ENCODE data around the gene YIF1A. TPM values are rescaled to one million over a fixed set of nuclear protein-coding genes. Genes with fewer than 3 reads are reported as not detected.

Gene YIF1A
- total RNA-seq, 6 donors from 2014 or later = 25.1 to 107 (median 68.2) TPM

GRCh38 chr11:66265531-66266377 is 23.2 kb downstream of the YIF1A start:
- DNase-seq = peak in 1 of 2 donors; percentile 86
- 94 to 98% methylated on average over 9 to 26 of the region's 26 CpGs for WGBS, 2 donors
- Histone ChIP-seq H3K4me3 (no peak overlapping the region), H3K27ac (no peak overlapping the region), H3K36me3 (peaks cover 0 to 49% (median 25%) of the 10 kb centered on the region in 4 donors), H3K9me3 (no peaks in the 10 kb centered on the region), H3K27me3 (no peaks in the 10 kb centered on the region), H3K4me1 (peaks cover 22 to 28% (median 25%) of the 10 kb centered on the region in 4 donors)
- ATAC-seq (ENCODE audit: low FRiP score in 2 of 2) = no peak
- no peak for TF ChIP-seq EP300 (IDR thresholded peaks at IDR 0.05)
- TF ChIP-seq POLR2AphosphoS5 (IDR thresholded peaks at IDR 0.05) = no peak
- TF ChIP-seq, protein P1, sequence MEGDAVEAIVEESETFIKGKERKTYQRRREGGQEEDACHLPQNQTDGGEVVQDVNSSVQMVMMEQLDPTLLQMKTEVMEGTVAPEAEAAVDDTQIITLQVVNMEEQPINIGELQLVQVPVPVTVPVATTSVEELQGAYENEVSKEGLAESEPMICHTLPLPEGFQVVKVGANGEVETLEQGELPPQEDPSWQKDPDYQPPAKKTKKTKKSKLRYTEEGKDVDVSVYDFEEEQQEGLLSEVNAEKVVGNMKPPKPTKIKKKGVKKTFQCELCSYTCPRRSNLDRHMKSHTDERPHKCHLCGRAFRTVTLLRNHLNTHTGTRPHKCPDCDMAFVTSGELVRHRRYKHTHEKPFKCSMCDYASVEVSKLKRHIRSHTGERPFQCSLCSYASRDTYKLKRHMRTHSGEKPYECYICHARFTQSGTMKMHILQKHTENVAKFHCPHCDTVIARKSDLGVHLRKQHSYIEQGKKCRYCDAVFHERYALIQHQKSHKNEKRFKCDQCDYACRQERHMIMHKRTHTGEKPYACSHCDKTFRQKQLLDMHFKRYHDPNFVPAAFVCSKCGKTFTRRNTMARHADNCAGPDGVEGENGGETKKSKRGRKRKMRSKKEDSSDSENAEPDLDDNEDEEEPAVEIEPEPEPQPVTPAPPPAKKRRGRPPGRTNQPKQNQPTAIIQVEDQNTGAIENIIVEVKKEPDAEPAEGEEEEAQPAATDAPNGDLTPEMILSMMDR (IDR thresholded peaks at IDR 0.05) = no peak
- no peak for TF ChIP-seq POLR2A (IDR thresholded peaks at IDR 0.05)

- 80 to 87% methylated on average over 3 to 9 of the region's 12 CpGs for WGBS, 2 donors
- DNase-seq = no peak
- ATAC-seq (ENCODE audit: low FRiP score in 2 of 2) = no peak
- Histone ChIP-seq H3K4me3 (no peak overlapping the region), H3K4me1 (peaks cover 14 to 20% (median 17%) of the 10 kb centered on the region in 4 donors), H3K27me3 (no peaks in the 10 kb centered on the region), H3K36me3 (peaks cover 0 to 52% (median 29%) of the 10 kb centered on the region in 4 donors), H3K27ac (no peak overlapping the region), H3K9me3 (no peaks in the 10 kb centered on the region)
- TF ChIP-seq POLR2A (IDR thresholded peaks at IDR 0.05) (no peak), EP300 (IDR thresholded peaks at IDR 0.05) (no peak), POLR2AphosphoS5 (IDR thresholded peaks at IDR 0.05) (no peak)
- TF ChIP-seq, protein P1 (IDR thresholded peaks at IDR 0.05) = peak in 2 of 6 experiments; percentile 4 to 31
Observed at GRCh38 chr11:66264914-66265313, 24.0 kb downstream of the YIF1A start.

DNA sequence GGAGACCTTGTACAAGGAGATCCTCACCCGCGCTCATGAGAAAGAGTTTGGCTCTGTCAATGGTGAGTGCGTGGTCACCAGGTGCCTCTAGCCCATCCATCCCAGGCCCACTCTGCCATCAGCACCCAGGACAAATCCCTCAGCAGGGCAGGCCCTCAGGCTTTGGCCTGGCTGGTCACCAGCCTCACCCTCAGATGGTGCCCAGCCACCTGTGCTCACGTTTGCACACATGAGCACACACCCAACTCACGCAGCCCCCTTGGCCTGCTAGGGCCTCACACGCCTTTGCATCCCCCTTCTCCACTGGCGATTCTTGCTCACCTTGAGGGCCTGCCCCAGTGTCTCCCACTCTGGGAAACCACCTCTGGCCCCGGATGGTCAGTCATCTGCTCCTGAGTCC is 24.6 kb downstream of the YIF1A start:
- 88 to 97% methylated on average over 7 to 8 of the region's 8 CpGs for WGBS, 2 donors
- no peak for DNase-seq
- no peaks in the 10 kb centered on the region for H3K27me3 ChIP-seq

GRCh38 chr11:66263785-66264184 is 25.2 kb downstream of the YIF1A start:
- peaks cover 11 to 14% (median 13%) of the 10 kb centered on the region in 4 donors for H3K4me1 ChIP-seq
- whole genome bisulfite sequencing, 2 donors = 92 to 95% methylated on average over 9 to 10 of the region's 10 CpGs
- TF ChIP-seq POLR2A (IDR thresholded peaks at IDR 0.05) (no peak), POLR2AphosphoS5 (IDR thresholded peaks at IDR 0.05) (no peak)
- H3K9me3 ChIP-seq = no peaks in the 10 kb centered on the region
- no peak overlapping the region for H3K27ac ChIP-seq
- ATAC-seq (ENCODE audit: low FRiP score in 2 of 2) (no peak), DNase-seq (no peak)
- H3K36me3 ChIP-seq = peaks cover 0 to 60% (median 29%) of the 10 kb centered on the region in 4 donors
- H3K27me3 ChIP-seq = no peaks in the 10 kb centered on the region
- no peak overlapping the region for H3K4me3 ChIP-seq

More for the DNA sequence above, 24.6 kb downstream of the YIF1A start:
- Histone ChIP-seq H3K4me1 (peaks cover 9 to 14% (median 12%) of the 10 kb centered on the region in 4 donors), H3K27ac (no peak overlapping the region), H3K36me3 (peaks cover 0 to 55% (median 29%) of the 10 kb centered on the region in 4 donors), H3K9me3 (no peaks in the 10 kb centered on the region), H3K4me3 (no peak overlapping the region)
- no peak for ATAC-seq (ENCODE audit: low FRiP score in 2 of 2)
- no peak for TF ChIP-seq EP300 (IDR thresholded peaks at IDR 0.05)
- TF ChIP-seq POLR2A (IDR thresholded peaks at IDR 0.05) = no peak
- no peak for TF ChIP-seq POLR2AphosphoS5 (IDR thresholded peaks at IDR 0.05)
- TF ChIP-seq, protein P1 (IDR thresholded peaks at IDR 0.05) = no peak

DNA sequence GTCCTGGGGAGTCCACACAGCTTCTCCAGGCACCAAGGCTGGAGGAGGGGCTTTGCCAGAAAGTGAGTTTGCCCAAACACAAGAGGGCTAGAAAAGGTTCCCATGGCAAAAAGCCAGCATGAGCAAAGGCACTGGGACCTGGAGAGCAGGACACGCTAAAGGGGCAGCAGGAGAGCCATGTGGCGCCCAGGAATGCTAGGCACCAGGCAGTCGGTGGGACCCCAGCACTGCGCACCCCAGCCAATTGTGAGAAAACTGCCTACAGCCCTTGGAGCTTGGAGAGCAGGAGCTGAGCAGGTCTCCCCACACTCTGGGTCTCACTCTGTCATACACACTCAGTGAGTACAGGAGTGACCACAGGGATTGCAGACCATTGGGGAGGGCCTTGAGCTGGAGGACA is 25.7 kb downstream of the YIF1A start:
- Histone ChIP-seq H3K27ac (no peak overlapping the region), H3K27me3 (no peaks in the 10 kb centered on the region), H3K36me3 (peaks cover 0 to 60% (median 29%) of the 10 kb centered on the region in 4 donors), H3K4me1 (peaks cover 16 to 20% (median 19%) of the 10 kb centered on the region in 4 donors), H3K9me3 (no peaks in the 10 kb centered on the region), H3K4me3 (no peak overlapping the region)
- DNase-seq (no peak), ATAC-seq (ENCODE audit: low FRiP score in 2 of 2) (no peak)
- TF ChIP-seq, protein P1 (IDR thresholded peaks at IDR 0.05) = no peak
- TF ChIP-seq EP300 (IDR thresholded peaks at IDR 0.05) (no peak), POLR2AphosphoS5 (IDR thresholded peaks at IDR 0.05) (no peak), POLR2A (IDR thresholded peaks at IDR 0.05) (no peak)
- 91 to 100% methylated on average over 4 of the region's 4 CpGs for WGBS, 2 donors
